HepG2 (cell line): ENCODE results near the gene ITPK1. TPM values are rescaled to one million over a fixed set of nuclear protein-coding genes. Genes with fewer than 3 reads are reported as not detected.
A peak's percentile ranks its signal among the peaks of the same experiment; 100 is the strongest.

Experiments
- ATAC-seq: fragments of 200-7000 bp; cut with Tn5 transposase; 3 replicates; pipeline ENCODE4 v1.9.1; 2020; ENCODE audit warnings: mild to moderate bottlenecking, moderate library complexity
- BruUV-seq: library from RNA; stranded (reverse); fragments of 400-500 nt; replicated peaks from 2 replicates; lab custom pipeline; 2021; lab: Mats Ljungman, UMichigan
- CTCF ChIA-PET: fragments of 300-600 bp; formaldehyde crosslinking; extraction: SDS; loops from one replicate; lab custom pipeline; 2021; ENCODE audit warnings: low total read pairs, inconsistent platforms, low intra/inter-chr PET ratio; lab: Yijun Ruan, JAX
- POLR2A ChIA-PET: fragments of 350-600 bp; sonication (Branson Sonifier 250); formaldehyde crosslinking; loops from one replicate; lab custom pipeline; 2020; ENCODE audit warnings: antibody characterized with exemption, inconsistent platforms; lab: Yijun Ruan, JAX
- DNase-seq: peaks from one replicate; pipeline ENCODE4 v3.0.0-alpha.2; 2015; ENCODE audit warnings: low spot score
- FAIRE-seq: peaks from 3 replicates; lab custom pipeline; 2011; peaks lifted over from hg19 to GRCh38; lab: Jason Lieb, UNC
- H2AFZ ChIP-seq: one replicate; pipeline ENCODE4 v1.6.1; 2011; ENCODE audit warnings: low read length, inconsistent platforms
- H3K27ac ChIP-seq: fragments of 300-600 bp; 3 replicates; pipeline ENCODE4 v1.8.0; 2011; ENCODE audit warnings: mixed run types, mild to moderate bottlenecking, mixed read lengths, low read length, inconsistent platforms; ENCODE audit not compliant: insufficient read depth; ENCODE audit errors: extremely low read length
- H3K27me3 ChIP-seq, 2 experiments: fragments of 200-600 bp in 1 of 2; 2 replicates in 1 of 2; 3 replicates in 1 of 2; pipeline versions ENCODE4 v1.6.0 to v1.8.0; 2011; ENCODE audit warnings: low read length in 2 of 2, mild to moderate bottlenecking in 2 of 2, moderate library complexity in 2 of 2, inconsistent platforms in 1 of 2; ENCODE audit not compliant: insufficient read depth in 2 of 2, control insufficient read depth in 1 of 2
- H3K36me3 ChIP-seq, 2 experiments: fragments of 200-600 bp in 1 of 2; replicated peaks in 1 of 2; 2 replicates in 1 of 2; 3 replicates in 1 of 2; pipeline versions ENCODE4 v1.5.1 to v1.8.0; 2011; ENCODE audit warnings: low read length in 2 of 2, inconsistent platforms in 1 of 2; ENCODE audit not compliant: insufficient read depth in 2 of 2, control insufficient read depth in 1 of 2
- H3K4me1 ChIP-seq: 2 replicates; pipeline ENCODE4 v1.5.1; 2012; ENCODE audit warnings: low read length, inconsistent platforms; ENCODE audit not compliant: insufficient read depth
- H3K4me2 ChIP-seq: 2 replicates; pipeline ENCODE4 v1.6.0; 2011; ENCODE audit warnings: low read depth, low read length, inconsistent platforms
- H3K4me3 ChIP-seq, 3 experiments: fragments of 200-600 bp in 1 of 3; sonication (generic), shearing (Covaris generic) in 1 of 3; replicated peaks in 1 of 3; 2 replicates each; pipeline ENCODE4 v1.5.1; 2011 to 2016; ENCODE audit warnings: low read length in 3 of 3, inconsistent platforms in 2 of 3, low read depth in 2 of 3, mild to moderate bottlenecking in 2 of 3, control low read depth in 1 of 3, mixed read lengths in 1 of 3; ENCODE audit not compliant: insufficient read depth in 1 of 3
- H3K79me2 ChIP-seq: one replicate; pipeline ENCODE4 v1.6.1; 2011; ENCODE audit warnings: low read length, inconsistent platforms; ENCODE audit not compliant: insufficient read depth
- H3K9ac ChIP-seq: 2 replicates; pipeline ENCODE4 v1.6.0; 2011; ENCODE audit warnings: mild to moderate bottlenecking, low read depth, low read length, inconsistent platforms; ENCODE audit not compliant: insufficient read depth
- H3K9me3 ChIP-seq: 2 replicates; pipeline ENCODE4 v1.5.1; 2012; ENCODE audit warnings: mild to moderate bottlenecking, low read length
- H4K20me1 ChIP-seq: 2 replicates; pipeline ENCODE4 v1.6.0; 2011; ENCODE audit warnings: inconsistent platforms, mild to moderate bottlenecking, low read length, moderate library complexity; ENCODE audit not compliant: insufficient read depth
- SALL1 ChIP-seq: sonication (generic); formaldehyde crosslinking; IDR thresholded peaks from 2 replicates; pipeline ENCODE4 v1.8.0; 2022; ENCODE audit warnings: mild to moderate bottlenecking, missing genetic modification reagents
- SMC3 ChIP-seq: IDR thresholded peaks from 2 replicates; pipeline ENCODE4 v1.6.1; 2011; ENCODE audit warnings: low read length, improper control_type of control experiment
- STAG1 ChIP-seq: sonication (generic); formaldehyde crosslinking; IDR thresholded peaks from 2 replicates; pipeline ENCODE4 v1.4.0; 2020; ENCODE audit warnings: missing genetic modification reagents
- TFDP1 ChIP-seq: IDR thresholded peaks from 2 replicates; pipeline ENCODE4 v1.6.1; 2016; ENCODE audit warnings: missing compliant biosample characterization, missing genetic modification reagents, borderline replicate concordance
- ZNF431 ChIP-seq: sonication (generic); formaldehyde crosslinking; IDR thresholded peaks from 2 replicates; pipeline ENCODE4 v1.9.0; 2022; ENCODE audit warnings: missing genetic modification reagents, low read depth, mild to moderate bottlenecking, borderline replicate concordance
- ZNF501 ChIP-seq: sonication (generic); formaldehyde crosslinking; IDR thresholded peaks from 2 replicates; pipeline ENCODE4 v1.5.1; 2020; ENCODE audit warnings: mild to moderate bottlenecking, moderate library complexity, missing genetic modification reagents
- ZNF614 ChIP-seq: IDR thresholded peaks from 2 replicates; pipeline ENCODE4 v1.6.1; 2018; ENCODE audit warnings: missing biosample characterization, missing genetic modification reagents, inconsistent platforms, borderline replicate concordance
- ZNF775 ChIP-seq: sonication (generic); formaldehyde crosslinking; IDR thresholded peaks from 2 replicates; pipeline ENCODE4 v1.4.0; 2020; ENCODE audit warnings: missing genetic modification reagents, mild to moderate bottlenecking, moderate library complexity, borderline replicate concordance
- WGBS: methylation state at CpG from one replicate; pipeline ENCODE4 v1.1.6; 2017; ENCODE audit warnings: low lambda C conversion rate; 5-methylcytosine and 5-hydroxymethylcytosine counted together
- in situ Hi-C: cut with HindIII; loops from 2 replicates; pipeline ENCODE4 v1.10.0; 2017; ENCODE audit warnings: low pct_unique_long_range_greater_than_20kb; ENCODE audit not compliant: extremely low pct_ligation_motif_present
- intact Hi-C: fragments of 100-400 bp; cut with micrococcal nuclease; formaldehyde crosslinking; loops from one replicate; pipeline ENCODE4 v1.10.0; 2022; ENCODE audit not compliant: unreplicated experiment
- polyA plus RNA-seq, 8 experiments: library from polyadenylated mRNA; depleted of rRNA in 3 of 8; stranded (reverse) in 7 of 8; unstranded in 1 of 8; fragments of >200 nt; fragmentation: Illumina TruSeq in 4 of 8; extraction: Trizol in 4 of 8; gene quantifications; 2 replicates each; pipeline versions ENCODE4 v1.2.1 to v1.2.3, GENCODE V29; 2011 to 2016; ENCODE audit warnings: low read depth in 4 of 8, missing spikeins in 1 of 8, mixed read lengths in 1 of 8; ENCODE audit not compliant: insufficient read depth in 1 of 8
- total RNA-seq, 5 experiments: library from RNA; depleted of rRNA; stranded (reverse); fragments of >200 nt; fragmentation: Illumina TruSeq; extraction: Trizol; gene quantifications; 2 replicates each; pipeline ENCODE4 v1.2.3, GENCODE V29; 2016; ENCODE audit warnings: low read depth in 1 of 5
- TF ChIP-seq, protein P1 (sequence below): sonication (generic); formaldehyde crosslinking; IDR thresholded peaks from 2 replicates; pipeline ENCODE4 v1.5.1; 2020; ENCODE audit warnings: mild to moderate bottlenecking, moderate library complexity, missing genetic modification reagents
- TF ChIP-seq, protein P2 (sequence below): sonication (generic); formaldehyde crosslinking; IDR thresholded peaks from 2 replicates; pipeline ENCODE4 v1.4.0; 2020; ENCODE audit warnings: missing genetic modification reagents, borderline replicate concordance
- TF ChIP-seq, protein P3 (sequence below): sonication (generic); formaldehyde crosslinking; IDR thresholded peaks from 2 replicates; pipeline ENCODE4 v1.4.0; 2020; ENCODE audit warnings: missing genetic modification reagents
- TF ChIP-seq, protein P4 (sequence below): sonication (generic); formaldehyde crosslinking; IDR thresholded peaks from 2 replicates; pipeline ENCODE4 v1.5.0; 2020; ENCODE audit warnings: mild to moderate bottlenecking, missing genetic modification reagents, moderate library complexity

Gene ITPK1
- total and polyA plus RNA-seq, 2 of the 13 experiments (the other 11 are each of a cell fraction or from before 2014, with no cell fraction given) = 20.5 to 47.5 TPM

DNA sequence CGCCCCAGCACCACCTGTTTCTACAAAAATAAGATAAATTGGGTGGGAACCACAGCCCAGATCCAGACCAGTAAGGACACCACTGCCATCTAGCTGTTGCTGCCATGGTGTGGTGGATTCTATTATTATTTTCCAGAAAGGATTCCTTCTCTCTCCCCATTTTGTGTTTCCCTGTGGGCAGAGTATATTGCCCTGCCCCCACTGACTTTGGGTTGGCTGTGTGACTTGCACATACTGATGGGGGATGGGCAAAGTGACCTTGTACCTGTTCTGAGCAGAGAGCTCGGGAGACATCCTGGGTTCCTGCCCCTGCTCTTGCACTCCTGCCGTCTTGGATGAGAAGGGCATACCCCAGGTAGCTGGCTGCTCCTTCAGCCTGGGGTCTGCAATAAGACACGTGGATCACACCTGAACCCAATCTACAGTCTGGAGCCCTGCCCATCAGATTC, 44.7 kb upstream of the ITPK1 start:
- DNase-seq (no peak), FAIRE-seq (peak; percentile 68), ATAC-seq (peak; percentile 74)
- Histone ChIP-seq H2AFZ (no peak overlapping the region), H3K27ac (no peak overlapping the region), H3K4me2 (peak overlapping the region; percentile 53), H3K79me2 (no peaks in the 10 kb centered on the region), H3K9me3 (no peaks in the 10 kb centered on the region), H3K4me1 (peaks cover 44% of the 10 kb centered on the region), H4K20me1 (no peaks in the 10 kb centered on the region), H3K27me3 (no peaks in the 10 kb centered on the region; a peak in 1 of 5 replicates), H3K4me3 (peak overlapping the region in 1 of 3 experiments; percentile 25; a peak in 1 of 6 replicates), H3K36me3 (no peaks in the 10 kb centered on the region), H3K9ac (no peak overlapping the region)
- in situ Hi-C loops (no loop called here), intact Hi-C loops (no loop called here)
- no TSS peak for BruUV-seq
- POLR2A ChIA-PET = no interaction called here
- 0% methylated on average over 1 of the region's 4 CpGs for WGBS
- CTCF ChIA-PET = interaction anchor here (1.1 to 2.0 kb wide), 3 partner anchors 47 to 209 kb away, joined by 3 to 8 read pairs (median 4); no protein-coding TSS in a partner anchor
- TF ChIP-seq ZNF431 (CRISPR knock-in tag) (no peak), ZNF614 (peak; percentile 27; the same call in 1 of the 2 replicates), TFDP1 (peak; percentile 73; the same call in 1 of the 2 replicates), STAG1 (CRISPR knock-in tag) (peak; percentile 66), SMC3 (peak; percentile 16; the same call in 1 of the 2 replicates), ZNF775 (CRISPR knock-in tag) (no peak), ZNF501 (CRISPR knock-in tag) (0 out of 2 replicates have a peak, but pooled peaks have one; percentile 16), SALL1 (CRISPR knock-in tag) (peak; percentile 35; the same call in 1 of the 2 replicates)
- TF ChIP-seq, protein P1, sequence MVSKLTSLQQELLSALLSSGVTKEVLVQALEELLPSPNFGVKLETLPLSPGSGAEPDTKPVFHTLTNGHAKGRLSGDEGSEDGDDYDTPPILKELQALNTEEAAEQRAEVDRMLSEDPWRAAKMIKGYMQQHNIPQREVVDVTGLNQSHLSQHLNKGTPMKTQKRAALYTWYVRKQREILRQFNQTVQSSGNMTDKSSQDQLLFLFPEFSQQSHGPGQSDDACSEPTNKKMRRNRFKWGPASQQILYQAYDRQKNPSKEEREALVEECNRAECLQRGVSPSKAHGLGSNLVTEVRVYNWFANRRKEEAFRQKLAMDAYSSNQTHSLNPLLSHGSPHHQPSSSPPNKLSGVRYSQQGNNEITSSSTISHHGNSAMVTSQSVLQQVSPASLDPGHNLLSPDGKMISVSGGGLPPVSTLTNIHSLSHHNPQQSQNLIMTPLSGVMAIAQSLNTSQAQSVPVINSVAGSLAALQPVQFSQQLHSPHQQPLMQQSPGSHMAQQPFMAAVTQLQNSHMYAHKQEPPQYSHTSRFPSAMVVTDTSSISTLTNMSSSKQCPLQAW (CRISPR knock-in tag) = peak; percentile 64
- TF ChIP-seq, protein P2, sequence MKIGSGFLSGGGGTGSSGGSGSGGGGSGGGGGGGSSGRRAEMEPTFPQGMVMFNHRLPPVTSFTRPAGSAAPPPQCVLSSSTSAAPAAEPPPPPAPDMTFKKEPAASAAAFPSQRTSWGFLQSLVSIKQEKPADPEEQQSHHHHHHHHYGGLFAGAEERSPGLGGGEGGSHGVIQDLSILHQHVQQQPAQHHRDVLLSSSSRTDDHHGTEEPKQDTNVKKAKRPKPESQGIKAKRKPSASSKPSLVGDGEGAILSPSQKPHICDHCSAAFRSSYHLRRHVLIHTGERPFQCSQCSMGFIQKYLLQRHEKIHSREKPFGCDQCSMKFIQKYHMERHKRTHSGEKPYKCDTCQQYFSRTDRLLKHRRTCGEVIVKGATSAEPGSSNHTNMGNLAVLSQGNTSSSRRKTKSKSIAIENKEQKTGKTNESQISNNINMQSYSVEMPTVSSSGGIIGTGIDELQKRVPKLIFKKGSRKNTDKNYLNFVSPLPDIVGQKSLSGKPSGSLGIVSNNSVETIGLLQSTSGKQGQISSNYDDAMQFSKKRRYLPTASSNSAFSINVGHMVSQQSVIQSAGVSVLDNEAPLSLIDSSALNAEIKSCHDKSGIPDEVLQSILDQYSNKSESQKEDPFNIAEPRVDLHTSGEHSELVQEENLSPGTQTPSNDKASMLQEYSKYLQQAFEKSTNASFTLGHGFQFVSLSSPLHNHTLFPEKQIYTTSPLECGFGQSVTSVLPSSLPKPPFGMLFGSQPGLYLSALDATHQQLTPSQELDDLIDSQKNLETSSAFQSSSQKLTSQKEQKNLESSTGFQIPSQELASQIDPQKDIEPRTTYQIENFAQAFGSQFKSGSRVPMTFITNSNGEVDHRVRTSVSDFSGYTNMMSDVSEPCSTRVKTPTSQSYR (CRISPR knock-in tag) = peak; percentile 75; the same call in 1 of the 2 replicates
- TF ChIP-seq, protein P3, sequence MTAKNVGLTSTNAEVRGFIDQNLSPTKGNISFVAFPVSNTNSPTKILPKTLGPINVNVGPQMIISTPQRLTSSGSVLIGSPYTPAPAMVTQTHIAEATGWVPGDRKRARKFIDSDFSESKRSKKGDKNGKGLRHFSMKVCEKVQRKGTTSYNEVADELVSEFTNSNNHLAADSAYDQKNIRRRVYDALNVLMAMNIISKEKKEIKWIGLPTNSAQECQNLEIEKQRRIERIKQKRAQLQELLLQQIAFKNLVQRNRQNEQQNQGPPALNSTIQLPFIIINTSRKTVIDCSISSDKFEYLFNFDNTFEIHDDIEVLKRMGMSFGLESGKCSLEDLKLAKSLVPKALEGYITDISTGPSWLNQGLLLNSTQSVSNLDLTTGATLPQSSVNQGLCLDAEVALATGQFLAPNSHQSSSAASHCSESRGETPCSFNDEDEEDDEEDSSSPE (CRISPR knock-in tag) = peak; percentile 62
- TF ChIP-seq, protein P4, sequence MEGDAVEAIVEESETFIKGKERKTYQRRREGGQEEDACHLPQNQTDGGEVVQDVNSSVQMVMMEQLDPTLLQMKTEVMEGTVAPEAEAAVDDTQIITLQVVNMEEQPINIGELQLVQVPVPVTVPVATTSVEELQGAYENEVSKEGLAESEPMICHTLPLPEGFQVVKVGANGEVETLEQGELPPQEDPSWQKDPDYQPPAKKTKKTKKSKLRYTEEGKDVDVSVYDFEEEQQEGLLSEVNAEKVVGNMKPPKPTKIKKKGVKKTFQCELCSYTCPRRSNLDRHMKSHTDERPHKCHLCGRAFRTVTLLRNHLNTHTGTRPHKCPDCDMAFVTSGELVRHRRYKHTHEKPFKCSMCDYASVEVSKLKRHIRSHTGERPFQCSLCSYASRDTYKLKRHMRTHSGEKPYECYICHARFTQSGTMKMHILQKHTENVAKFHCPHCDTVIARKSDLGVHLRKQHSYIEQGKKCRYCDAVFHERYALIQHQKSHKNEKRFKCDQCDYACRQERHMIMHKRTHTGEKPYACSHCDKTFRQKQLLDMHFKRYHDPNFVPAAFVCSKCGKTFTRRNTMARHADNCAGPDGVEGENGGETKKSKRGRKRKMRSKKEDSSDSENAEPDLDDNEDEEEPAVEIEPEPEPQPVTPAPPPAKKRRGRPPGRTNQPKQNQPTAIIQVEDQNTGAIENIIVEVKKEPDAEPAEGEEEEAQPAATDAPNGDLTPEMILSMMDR (CRISPR knock-in tag) = peak; percentile 74
